Activated T-cell treated with anti-CD3 and anti-CD28 coated beads for 4 hours (primary cell): ENCODE data around the gene MAML3.

ENCODE experiments used
- DNase-seq: peaks from one replicate; pipeline ENCODE4 v3.0.0-alpha.2; 2020

MAML3 gene

DNA sequence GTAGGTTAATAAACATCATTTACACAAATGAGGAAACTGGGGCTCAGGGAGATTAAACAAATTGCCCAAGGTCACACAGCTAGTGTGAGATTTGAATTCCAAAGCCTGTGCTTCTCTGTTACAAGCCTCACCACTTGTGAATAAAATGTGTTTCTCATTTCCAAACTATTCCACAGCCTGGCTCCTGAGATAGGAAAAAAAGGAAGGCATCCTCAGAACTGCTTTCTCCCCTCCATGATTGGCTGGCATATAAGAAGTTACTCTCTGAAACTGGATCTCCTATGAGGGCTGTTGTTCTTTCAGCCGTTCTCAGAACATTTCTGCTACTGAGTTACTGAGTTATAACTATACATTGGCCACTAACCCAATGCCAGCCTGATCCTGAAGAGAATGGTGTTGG is 237.9 kb downstream of the MAML3 start:
- DNase-seq: no peak

DNA sequence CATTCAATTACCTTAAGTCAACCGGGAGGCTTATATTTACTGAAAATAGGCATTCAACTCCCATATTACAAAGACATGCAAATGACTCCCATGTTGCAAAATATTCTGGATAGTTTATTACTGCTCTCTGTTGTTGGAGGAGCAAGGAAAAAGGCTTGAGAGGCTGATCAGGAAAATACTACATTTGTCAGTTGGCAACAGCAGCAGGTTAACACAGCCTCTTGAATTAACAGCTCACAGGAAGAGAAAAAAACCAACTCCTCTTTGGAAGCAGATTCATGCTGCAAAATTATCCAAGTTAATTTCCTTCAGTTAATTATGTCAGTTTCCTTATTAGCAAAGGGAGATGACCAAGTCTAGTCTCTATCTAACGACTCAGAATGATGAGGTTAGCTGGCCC is 238.9 kb downstream of the MAML3 start:
- no peak for DNase-seq

DNA sequence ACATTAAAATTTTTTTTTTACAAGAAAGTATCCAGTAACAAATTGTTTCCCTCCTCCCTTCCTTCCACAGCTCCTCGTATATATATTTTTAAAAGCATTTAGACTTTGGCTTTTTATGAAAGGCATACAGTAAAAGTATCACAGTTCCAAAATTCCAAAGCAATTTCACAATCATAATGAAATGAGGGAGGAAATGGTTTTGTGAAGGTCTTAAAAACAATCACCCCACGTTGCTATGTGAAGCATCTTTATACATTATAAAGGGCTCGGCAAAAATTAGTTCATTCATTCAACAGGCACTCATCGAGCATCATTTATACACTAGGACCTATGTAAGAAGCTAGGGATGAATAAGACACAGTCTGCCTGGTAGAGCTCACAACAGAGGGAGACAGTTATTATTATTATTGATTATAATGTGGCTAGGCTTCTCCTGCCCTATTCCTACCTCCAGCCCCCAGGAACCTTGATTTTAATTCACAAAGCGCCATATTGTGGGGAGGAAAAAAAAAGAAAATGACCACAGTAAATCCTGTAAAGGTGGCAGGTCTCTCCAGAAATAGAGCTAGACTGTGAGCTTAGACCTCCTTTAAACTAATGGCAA is 239.9 kb downstream of the MAML3 start:
- no peak for DNase-seq

DNA sequence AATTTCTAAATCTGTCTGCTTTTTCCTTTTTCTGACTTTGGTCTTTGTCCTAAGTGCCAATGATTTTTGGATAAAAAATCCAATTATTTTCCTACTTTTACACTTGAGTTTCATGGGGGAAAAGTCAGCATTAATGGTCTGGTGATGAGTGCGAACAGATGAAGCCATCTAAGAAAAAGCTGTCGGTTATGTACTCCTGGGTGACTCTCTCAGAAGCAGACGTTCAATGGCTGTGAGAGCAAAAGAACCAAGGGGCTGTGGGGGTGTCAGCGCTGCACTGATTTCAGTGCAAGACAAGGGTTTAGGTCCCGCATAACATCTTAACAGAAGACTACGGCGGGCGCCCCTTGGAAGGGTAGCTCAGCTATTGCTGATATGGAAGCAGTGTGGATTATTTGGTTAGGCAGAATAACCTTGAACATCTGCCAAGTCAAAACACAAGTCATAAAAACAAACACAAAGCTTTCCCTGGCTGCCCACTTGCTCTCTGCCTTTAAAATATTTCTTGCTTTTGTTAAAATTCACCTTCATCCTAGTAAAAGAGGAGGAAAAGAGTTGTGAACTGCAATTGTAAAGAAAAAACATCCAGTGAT is 240.5 kb downstream of the MAML3 start:
- no peak for DNase-seq

DNA sequence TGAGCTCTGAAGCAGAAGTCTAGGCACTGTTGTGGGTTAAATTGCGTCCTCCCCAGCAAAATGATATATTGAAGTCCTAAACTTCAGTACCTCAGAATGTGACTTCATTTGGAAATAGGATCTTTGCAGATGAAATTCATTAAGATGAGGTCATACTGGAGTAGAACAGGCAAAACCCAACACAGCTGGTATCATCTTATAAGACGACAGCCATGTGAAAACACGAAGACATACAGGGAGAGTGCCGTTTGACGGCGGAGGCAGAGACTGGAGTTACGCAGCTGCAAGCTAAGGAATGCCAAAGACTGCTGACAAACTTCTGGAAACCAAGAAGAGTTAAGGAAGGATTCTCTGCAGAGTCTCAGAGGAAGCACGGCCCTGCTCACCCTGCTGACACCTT is 241.5 kb downstream of the MAML3 start:
- no peak for DNase-seq

DNA sequence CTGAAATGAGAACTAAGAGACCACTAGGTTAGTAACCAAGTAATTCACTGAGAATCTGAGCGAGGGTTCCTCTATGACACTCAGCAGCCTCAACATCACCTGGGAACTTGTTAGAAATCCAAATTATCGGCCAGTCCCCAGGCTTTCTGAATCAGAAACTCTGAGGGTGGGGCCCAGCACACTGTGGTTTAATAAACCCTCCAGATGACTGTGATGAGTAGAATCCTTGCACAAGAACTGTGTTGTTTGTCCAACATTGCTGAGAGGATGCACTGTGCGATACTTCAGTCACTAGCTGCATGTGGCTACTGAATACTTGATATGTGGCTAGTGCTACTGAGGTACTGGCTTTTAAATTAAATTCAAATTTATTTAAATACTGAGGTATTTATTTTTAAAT is 243.9 kb downstream of the MAML3 start:
- DNase-seq: no peak

DNA sequence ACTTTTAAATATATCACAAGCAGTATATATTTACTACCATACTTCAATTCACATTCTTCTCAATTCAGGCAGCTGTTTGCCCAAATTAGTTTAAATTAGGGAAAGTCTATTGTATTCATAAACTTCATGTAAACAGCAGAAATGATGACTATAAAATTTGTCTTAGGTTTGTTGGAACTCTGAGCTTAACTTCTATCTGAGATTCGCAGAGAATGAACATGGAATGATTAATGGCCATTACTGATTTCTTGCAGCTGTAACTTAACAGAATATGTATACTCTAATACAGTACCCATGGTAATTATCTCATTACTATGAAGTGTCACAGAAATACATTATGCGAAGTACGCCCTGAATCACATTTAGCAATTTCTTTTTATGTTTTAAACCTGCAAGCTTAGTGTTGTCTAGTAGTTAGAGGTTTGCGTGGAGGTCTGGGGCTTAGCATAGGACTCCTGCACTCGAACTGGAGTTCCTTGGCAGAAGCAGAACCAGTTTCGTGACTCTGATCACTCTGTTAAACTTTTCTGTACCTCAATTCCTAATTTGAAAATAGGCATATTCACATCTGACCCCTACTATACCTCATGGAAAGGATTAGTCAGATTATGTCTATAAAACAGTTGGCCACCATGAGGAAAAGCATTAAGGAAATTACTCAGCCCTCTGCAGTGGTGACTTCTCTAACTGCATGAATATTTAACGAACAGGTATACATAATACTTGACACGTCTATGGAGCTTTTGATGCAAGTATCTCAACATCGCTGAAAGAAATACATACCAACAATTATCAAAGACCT is 245.1 kb downstream of the MAML3 start:
- DNase-seq: no peak

DNA sequence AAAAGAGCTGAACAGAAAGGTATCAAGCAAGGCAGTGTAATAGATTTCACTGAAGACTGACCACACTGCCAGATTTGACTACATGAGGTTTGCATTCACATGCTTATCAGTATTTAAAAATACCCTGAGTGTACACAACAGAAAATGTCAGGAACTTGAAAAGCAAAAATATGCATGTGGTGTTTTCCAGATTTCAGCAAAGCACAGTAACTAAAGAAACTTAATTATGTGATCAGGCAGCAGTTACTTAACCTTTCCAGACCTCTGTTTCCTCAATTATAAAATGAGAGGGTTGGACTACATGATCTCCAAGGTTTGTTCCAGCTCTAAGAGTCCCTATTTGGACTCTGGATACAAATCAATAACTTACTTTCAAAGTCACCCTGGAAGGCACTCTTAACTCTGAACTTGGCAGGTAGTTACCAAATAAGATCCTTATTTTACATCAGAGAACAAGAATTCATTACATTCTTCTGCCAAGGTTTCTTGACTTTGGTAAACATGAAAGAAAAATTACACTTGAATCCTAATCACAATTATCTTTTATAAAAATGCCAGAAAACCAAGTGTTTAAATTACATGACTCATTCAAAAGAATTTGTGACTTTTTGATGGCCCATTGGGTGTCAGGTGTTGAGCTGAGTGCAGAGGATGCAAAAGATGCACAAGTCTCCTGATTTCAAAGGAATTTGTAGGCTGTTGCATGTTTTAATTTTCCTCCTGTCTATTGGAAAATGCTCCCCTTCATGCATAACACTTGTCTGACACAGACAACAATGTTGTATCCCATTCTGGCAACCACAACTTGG is 246.8 kb downstream of the MAML3 start:
- DNase-seq: no peak

DNA sequence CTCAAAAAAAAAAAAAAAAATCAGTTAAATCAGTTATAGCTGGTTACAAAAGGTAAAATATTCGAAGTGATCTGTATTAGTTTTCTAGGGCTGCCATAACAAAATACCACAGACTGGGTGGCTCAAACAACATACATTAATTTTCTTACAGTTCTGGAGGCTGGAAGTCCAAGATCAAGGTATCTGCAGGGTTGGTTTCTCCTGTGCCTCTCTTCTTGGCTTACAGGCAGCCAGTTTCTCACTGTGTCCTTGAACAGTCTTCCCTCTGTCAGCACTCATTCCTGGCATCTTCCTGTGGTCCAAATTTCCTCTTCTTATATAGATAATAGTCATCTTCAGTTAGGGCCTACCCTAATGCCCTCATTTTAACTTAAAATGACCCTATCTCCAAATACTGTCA is 248.5 kb downstream of the MAML3 start:
- DNase-seq: no peak

DNA sequence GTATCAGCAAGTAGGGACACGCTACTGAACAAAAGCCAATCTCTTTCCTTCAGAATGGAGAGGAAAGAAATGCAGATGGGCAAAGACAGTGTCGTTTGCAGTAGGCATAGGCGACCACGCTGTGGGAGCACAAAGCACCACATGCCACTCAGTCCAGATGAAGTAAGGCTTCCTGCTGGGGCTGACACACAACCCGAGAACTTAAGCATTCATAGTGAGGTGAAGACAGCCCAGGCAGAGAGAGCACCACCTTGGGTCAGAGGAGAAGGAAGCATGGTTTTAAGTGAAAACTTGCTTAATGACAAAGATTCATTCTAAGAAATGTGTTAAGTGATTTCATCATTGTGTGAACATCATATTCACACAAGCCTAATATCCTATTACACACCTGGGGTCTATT is 249.6 kb downstream of the MAML3 start:
- no peak for DNase-seq

DNA sequence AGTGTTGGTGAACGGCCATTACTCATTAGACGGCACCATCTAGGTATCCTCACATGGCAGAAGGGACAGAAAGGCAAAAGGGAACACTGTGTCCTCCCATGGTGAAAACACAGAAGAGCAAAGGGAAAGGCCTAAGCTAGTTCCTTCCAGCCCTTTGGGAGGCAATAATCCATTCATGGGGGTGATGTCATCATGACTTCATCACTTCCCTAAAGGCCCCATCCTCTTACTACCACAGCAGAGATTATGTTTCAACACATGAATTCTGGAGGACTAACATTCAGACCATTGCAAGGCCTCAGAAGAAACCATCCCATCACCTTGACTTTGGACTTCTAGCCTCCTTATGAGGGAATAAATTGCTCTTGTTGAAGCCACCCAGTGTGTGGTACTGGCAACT is 250.1 kb downstream of the MAML3 start:
- DNase-seq: no peak

DNA sequence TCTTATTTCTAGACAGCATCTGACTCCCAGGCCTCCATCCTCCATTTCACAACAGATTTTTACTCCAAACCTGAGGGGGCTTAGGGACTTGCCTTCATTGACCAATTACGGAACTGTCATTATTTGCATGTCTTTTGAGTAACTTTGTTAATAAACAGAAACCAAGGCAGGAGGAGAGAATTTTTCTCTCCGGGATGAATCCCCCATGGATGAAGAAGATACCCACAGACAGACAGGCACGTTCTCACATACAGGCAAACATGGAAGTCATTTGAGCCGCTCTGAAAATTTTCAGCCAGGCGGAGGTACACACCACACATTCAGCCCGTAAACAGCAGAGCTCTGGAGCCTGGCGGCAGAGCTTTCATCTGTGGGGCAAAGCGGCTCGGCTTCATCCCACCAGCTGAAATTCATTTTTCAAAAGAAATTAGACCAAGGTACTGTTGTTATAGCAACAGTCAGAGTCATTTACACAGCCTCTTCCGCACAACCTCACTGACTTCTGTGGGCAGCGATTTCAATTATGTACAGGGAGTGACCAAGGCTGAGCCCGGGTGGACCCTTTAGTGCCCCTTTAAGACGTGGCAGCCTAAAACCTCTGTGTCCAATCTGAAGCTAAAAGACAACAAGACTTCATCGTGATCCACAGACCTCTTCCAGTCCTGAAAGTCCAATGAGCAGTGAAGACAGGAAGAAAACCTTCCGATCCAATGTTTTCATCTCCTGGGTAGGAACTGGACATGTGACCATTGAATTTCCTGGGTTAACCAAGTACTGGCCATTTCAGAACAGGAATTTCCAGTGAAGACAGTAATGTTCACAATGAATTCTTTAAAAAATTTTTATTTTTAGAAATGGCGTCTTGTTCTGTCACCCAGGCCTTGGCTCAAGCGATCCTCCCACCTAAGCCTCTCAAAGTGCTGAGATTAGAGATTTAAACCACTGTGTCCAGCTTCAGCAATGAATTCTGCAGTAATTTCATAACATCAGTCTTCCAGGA is 251.4 kb downstream of the MAML3 start:
- DNase-seq: no peak

DNA sequence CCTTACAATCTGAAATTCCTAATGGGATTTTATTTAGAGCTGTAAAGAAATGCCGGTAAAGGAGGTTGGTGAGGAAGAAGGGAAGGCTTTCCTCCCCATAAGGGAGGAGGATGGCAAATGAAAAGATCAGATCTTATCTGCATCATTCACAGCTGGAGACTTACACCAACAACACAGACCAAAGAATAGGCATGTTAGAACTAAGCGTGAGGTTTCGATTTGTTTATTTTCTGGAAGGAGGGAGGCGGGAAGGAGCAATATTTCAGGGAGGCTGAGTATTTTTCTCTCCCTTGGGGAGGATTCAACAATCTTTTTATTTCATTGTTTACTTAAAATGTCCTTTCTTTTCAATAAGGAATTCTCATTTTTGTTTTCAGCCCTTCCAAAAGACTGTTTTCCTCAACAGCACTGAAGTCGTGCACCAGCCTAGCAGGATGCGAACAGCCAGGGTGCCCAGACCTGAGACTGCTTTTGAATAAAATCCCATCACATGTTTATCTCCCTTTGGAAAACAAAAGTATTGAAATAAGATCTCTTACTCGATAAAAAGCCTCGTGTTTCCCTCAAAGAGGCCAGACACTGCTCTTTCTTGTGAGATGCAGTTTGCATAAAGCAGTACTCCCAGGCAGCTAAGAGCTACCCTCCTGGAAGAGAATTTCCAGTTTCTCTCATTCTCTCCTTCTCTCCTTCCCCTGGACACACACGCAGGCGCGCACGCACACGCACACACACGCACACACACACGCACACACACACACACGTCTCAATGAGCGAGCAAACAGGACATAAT is 252.3 kb downstream of the MAML3 start:
- no peak for DNase-seq

DNA sequence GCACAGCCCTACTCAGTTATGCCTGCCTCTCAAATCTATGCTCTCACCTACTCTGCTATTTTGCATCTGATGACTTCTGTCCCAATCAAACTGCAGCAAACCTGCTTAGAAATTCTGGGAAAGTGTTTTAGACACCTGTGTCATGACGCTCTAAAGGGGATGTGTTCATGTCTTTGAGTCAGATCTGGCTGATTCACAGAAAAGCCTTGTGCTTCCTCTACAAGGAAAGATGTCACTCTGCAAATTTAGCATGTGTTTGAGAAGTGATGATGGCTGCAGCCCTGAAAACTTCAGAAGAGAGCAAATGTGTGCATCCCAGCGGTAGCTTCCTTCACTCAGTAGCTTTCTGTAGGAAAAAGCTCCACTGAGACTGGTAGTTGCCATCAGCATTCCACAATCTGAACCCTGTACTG is 253.0 kb downstream of the MAML3 start:
- no peak for DNase-seq

DNA sequence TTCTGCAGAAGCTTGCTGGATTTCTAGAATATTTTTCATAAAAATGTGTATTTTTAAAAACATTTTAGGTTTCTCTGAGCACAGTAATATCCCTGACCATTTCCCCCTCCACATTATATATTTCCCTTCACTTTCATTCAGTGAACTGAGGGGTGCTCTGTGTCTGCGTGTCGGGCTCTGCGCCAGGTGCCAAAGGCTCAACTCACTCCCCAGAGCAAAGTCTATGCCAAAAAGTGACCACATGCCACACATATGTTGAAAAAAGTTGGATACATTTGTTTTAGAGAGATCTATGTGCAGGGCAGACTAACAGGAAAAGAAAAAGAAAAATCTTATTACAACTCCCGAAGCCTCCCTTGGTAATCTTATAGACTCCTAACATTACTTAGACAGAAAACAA is 254.6 kb downstream of the MAML3 start:
- no peak for DNase-seq

DNA sequence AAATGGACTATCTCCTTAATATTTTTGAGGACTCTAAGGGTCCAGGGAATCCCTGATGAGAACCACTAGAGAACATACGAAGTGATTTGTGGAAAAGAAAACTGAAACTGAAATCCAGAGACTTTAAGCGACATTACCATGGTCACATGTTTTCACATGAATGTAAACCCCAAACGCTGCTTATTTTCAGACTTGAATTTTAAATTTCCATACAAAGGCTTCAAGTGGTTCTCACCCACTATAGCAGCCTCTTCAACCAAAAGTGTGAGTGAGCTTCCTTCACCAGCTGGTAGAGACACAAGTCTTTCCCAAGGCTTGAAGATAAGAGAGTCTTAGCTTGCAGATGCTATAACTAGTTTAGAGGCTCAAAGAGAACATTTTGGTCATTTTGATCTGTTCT is 255.7 kb downstream of the MAML3 start:
- no peak for DNase-seq

DNA sequence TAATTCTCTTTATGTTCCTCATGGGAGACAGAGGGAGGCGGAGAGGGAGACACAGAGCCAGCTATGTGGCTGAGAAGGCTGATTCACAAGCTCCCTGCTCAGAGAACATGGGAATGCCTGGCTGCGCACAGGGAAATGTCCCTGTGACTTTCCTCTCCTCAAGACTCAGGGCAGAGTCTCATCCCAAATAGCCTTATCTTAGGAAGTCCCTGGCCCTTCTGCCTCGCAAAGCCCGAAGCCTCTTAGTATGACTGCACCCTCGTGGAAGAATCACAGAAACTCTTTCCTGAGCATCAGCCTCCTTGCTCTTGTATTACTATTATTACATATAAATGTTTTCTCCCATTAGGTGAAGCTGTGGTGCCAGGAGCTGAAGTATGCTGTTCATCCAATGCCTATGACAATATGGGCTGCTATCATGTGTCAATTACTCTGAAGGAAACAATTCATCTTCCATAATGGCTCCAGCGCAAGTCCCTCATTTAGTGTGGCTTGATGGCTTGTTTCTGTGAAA is 257.8 kb downstream of the MAML3 start:
- no peak for DNase-seq

DNA sequence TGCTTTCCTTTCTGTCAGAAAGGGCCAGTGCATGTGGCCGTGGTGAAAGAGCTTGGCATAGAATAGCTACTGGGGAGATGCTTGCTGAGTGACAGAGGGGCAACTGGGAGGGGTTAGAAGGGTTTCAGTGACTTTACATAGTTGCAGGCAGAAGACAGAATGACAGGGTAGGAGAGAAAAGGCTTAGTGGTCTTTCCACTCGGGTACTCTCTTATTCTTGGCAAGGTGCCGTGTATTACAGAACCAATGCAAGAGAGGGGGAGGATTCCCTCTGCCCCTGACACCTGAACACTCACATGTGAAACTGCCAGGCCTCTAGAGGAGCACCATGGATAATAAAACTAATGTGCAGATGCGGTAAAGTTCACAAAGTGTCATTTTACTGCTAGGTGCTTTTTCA is 260.2 kb downstream of the MAML3 start:
- no peak for DNase-seq

DNA sequence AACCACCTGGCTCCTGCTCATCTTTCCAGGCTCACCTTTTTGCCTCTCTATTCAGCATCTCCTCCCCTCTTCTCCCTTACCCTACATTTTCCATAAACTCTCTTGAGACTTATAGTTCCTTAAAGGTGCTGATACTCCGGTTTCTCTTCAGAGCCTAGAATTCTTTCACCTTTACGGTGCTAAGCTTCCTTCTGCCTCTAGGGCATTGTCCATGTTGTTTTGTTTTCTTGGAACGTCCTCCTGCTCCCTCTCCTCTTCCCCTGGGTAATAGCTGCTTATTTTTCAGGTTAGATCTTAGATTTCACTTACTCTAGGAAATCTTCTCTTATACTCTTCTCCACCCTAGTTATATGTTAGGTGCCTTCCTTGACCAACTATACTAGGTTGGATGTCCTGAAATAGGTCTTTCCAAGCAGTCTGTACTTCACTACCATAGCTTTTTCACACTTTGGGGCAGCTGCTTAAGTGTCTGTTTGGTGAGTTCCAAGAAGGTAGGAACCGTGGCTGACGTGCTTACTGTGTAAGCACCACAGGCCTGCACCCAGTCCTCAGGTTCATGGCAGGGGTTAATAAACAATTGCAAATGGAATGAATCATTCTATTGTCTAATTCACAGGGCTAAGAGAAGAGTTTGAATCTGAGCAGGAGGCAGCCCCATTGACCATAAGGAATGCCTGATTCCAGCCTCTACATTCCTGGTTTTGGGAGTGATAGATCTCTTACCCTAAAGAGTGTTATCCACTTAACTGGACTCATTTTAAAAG is 260.8 kb downstream of the MAML3 start:
- no peak for DNase-seq

DNA sequence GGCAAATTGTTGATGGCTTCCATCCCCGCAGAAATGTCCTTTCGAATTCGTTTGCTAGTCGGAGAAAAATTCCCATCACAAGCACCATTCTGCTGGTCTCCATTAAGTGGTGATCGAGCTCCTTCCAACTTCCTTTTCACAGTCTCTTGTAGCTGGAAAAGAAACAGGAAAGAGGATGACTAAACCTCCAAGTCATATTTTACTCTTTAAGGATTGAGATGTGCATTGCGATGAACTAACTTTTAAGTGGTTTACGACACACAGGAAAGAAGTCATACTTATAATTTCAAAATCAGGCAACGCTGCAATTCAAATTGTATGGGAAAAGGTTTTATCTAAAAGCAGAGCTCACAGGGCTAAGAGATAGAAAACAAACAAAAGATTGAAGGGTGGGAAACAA is 263.2 kb downstream of the MAML3 start:
- DNase-seq: no peak
